CD1c-positive myeloid dendritic cell (primary cell): ENCODE results near the gene TOR2A.

Source experiments
- DNase-seq: peaks from one replicate; pipeline ENCODE4 v3.0.0-alpha.2; 2016; ENCODE audit errors: extremely low spot score

TOR2A gene

DNA sequence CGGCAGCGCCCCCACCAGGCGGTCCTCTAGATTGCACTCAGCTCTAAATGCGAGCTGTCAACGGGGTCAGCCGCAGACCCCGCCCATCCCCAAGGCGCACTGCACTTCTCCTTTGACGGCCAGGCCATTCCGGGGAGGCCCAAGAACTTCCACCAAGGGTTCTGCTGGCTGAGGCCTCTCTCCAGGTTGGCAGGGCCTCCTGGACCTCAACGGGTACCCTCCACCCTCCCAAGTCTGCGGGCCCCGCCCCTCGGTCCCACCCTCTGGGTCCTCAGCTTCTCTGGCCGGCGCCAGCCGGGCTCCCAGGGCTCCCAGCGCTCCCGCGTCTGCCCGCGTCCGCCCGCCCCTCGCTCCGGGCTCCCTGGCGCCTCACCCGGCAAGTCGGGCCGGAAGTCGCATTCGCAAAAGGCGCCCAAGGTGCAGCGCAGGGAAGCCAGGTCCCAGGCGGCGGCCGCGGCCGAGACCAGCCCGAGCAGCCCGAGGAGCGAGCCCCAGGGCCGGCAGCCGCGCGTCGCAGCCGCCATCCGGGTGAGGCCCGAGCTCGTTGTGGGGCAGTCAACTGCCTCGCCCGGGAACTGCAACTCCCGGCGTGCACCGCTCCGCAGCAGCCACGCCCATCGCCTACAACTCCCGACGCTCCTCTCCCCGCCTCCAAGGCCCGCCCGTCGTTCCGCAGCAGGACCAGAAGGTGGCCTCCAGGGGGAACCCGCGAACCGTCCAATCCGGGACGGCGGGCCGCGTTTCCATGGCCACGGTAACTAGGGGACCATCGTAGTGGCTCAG lies at the start of gene TOR2A:
Gene TOR2A, minus strand, starts transcription at position 548 of the 783 bp plus-strand sequence. Its CDS starts 24 bp downstream, at position 524.
- DNase-seq = peak; percentile 99

DNA sequence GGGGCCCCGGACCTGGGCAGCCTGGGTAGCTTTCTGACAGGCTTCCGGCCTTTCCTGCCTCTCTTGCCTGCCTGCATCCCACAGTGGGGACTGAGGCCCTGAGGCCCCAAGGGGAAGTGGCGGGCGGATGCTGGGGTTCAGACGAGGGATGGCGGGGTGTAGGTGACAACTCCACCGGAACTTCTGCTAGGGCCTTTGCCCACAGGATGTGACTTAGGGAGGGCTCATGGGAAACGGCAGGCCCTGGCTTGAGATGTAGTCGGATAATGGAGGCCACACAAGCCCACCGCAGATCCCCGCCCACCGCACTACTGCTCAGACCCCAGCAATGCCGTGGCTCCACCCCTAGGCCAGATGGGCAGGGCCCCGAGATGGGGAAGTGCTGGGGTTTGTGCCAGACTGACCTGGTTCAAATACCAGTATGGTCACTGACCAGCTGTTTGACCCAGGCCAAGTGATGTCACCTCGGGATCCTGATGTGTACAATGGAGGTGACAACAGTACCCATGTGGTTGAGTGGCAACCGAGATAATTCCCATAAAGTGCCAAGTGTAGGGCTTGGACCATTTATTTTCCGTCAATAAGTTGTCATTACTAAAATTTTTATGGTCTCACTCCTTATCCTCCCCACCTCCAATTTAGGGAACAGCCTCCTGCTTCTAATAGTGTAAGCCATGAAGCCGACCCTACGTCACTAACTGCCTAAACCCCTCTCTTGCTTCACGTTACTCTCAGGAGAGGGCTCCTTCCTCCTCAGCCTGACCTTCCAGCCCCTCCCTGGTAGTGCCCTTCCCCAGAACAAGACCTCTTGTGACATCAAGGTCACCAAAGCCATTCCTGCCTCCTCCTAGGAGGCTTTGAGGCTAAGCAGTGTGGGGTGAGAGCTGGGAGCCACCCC lies 48.3 kb upstream of the TOR2A start:
- peak; percentile 84 for DNase-seq

DNA sequence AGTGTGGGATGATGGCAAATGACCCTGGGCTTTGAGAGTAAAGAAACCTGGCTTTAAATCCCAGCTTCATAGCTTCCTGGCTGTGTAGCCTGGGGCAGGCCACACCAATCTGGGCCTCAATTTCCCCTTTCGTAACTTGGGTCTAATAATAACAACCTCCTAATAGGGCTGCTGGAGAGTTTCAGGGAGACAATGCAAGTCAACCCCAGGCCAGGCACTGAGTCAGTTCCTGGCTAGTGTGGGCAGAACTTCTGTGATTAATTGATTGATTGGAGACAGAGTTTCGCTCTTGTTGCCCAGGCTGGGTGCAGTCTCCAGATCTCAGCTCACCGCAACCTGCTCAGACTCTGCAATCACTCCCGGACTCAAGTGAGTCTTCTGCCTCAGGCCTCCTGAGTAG lies 46.7 kb upstream of the TOR2A start:
- DNase-seq = peak; percentile 46

DNA sequence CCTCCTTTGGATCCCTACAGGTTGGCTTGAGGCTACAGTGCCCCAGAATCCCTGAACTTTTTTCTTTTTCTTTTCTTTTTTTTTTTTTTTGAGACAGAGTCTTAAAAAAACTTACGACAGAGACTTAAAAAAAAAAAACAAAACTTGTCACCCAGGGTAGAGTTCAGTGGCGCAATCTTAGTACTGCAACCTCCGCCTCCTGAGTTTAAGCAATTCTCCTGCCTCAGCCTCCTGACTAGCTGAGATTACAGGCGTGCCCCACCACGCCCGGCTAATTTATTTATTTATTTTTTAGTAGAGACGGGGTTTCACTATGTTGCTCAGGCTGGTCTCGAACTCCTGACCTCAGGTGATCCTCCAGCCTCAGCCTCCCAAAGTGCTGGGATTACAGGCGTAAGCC lies 45.8 kb upstream of the TOR2A start:
- peak; percentile 80 for DNase-seq

DNA sequence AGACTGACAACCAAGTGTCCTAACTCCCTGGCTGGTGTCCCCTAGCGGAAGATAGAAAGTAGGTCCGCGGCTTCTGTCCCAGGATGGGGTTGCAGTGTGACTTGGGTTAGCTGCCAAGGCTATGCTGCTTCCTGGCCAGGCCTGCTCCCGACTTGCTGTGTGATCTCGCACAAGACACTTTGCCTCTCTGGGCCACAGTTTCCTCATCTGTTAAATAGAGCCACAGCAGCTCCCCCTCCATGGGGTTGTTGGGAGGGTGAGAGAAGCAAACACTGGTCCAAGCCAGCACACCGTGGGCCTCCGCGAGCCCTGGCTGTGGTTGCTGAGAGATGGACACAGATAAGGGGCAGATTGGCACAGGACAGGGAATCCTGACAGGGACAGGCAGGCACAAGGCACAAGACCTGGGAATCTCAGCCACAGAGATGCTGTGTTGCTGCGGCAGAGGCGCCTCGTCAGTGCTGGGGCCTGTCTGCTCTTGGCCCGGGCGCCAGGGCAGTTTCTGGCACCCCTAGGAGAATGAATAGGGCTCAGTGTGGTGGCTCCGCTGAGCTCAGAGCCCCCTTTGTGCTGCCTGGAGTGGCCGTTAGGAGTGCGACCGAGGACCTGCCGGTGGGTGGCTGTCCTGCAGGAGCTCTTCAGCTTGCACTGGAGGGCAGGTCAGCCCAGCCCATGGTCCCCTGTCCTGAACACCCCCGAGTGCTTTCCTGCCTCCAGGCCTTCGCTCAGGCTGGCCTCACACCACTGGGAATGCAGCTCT lies 45.2 kb upstream of the TOR2A start:
- peak; percentile 21 for DNase-seq

DNA sequence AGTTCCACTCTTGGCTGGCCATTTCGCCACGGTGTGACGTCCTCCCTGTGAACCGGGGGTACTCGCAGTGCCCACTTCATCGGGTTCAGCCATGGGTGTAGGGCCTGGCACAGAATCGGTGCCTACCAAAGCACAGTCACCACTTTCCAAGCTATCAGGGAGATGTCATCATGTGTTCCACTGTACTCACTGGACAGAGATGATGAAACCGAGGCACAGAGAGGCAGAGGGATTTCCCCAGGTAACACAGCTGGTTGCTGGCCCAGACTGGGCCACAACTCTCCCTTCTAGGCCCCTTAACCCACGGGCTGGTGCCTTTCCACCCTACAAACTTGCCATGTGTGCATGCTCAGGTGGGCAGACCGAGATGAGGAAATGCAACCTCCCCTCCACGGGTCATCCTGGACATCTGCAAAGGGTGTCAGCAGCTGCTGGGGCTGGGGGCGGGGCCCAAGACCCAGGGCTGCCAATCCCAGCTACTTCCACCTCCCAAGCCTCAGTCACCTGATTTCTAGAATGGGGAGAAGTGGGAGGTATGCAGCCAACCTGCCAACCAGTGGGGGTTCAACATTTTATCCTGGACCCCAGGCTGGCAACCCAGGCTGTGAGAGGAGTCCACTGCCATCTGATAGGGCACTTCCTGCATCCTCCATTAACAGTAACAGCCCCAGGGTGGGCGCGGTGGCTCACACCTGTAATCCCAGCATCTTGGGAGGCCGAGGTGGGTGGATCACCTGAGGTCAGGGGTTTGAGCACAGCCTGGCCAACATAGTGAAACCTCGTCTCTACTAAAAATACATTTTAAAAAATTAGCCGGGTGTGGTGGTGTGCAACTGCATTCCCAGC lies 44.3 kb upstream of the TOR2A start:
- peak; percentile 79 for DNase-seq

DNA sequence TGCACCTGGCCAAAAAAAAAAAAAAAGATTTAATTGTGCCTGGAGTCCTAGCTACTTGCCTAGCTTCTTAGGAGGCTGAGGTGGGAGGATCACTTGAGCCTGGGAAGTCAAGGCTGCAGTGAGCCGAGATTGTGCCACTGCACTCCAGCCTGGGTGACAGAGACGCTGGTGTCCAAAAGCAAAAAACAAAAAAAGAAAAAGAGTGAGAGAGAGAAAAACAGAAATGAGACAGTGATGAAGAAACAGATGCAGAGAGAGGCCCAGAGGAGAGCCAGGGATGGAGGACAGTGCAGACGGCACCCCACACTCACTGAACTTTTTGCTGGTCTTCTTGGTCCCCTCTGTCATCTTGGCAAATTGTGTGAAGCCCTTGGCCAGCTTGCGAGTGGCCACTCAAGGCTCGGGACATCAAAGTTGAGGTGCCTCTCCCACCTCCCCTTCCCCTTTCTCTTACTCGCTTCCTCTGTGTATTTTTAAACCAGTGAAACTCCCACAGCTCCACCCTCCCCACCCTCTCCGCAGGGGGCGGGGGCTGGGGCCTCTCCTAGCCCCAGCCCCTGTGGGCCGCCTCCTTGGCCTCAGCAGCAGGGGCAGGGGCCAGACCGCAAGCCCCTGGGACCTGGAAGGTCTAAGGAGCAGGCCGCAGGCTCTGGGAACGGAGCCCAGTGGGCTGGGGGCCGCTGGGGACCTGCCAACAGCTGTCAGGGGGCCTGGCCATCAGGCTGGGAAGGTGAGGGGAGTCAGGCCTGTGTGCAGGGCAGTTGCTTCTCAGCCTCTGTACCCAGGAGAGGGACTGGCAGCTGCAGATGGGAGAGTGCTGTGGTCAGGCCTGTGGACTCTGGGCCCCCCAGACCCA lies 43.4 kb upstream of the TOR2A start, which contains the start of gene SH2D3C:
Gene SH2D3C, minus strand, starts transcription at position 387 of the 856 bp plus-strand sequence. Its CDS starts 39 bp downstream, at position 348.
- peak; percentile 82 for DNase-seq

DNA sequence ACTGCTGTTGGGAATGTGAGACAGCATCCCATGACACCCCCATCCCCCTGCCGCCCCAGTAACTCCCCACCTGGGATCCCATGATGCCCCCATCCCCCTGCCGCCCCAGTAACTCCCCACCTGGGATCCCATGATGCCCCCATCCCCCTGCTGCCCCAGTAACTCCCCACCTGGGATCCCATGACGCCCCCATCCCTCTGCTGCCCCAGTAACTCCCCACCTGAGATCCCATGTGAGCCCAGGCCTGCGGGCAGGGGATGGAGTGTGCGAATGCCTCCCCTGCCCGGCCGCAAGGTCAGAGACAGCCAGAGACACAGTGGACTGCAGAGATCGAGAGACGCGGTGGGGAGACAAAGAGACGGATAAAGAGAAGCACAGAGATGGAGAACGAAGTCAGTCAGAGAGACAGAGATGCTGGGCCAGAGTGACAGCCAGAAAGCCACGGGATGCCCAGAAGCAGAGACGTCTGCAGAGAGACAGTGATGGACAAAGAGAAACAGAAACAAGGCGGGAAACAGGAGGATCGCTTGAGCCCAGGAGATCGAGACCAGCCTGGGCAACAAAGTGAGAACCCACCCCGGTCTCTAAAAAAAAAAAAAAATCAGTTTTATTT lies 42.4 kb upstream of the TOR2A start:
- DNase-seq = no peak

DNA sequence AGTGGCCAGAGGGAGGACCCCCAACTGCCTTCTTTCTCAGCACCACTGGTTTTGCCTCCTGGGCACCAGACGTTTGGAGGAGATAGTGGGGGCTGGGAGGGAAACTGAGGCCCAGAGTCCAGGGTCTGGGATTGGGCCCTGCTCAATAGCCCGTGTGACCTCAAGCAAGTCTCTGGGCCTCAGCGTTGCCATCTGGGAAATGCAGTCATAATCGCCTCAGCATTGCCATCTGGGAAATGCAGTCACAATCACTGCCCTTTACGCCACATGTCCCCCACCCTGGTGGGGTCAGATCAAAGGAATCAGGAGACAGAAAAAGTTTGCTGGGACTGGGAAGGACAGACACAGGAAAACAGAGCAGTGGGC lies 41.8 kb upstream of the TOR2A start:
- DNase-seq = no peak

DNA sequence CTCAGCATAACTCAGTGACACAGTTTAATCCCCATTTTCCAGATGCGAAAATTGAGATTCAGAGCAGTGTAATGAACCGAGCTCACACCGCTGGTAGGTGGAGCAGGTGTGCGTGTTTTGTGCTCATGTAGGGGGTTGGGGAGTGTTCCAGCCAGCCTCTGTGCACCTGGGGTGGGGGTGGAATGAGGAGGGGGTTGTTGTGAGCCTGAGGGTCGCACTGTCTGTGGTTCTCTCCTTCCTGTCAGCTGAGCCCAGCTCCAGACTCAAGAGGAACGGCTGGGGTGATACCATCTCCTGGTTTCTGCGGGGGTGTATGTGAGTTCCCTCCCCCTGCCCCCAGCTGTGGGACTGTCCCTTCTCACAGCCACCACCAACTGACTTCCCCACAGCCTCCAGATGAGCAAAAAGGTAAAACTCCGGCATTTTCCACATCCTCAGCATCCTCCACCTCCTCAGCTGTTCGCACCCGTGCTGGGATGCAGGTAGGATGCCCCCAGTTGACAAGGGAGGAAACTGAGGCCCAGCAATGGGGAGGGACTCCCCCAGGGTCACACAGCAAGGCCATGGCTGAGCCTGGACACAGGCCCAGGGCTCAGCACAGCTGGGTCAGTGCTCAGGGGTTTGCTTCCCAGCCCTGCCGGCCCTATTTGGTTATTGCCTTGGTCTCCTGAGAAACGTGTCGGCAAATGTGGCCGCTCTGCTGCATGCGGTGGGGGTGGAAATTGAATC lies 41.3 kb upstream of the TOR2A start:
- DNase-seq = peak; percentile 85

DNA sequence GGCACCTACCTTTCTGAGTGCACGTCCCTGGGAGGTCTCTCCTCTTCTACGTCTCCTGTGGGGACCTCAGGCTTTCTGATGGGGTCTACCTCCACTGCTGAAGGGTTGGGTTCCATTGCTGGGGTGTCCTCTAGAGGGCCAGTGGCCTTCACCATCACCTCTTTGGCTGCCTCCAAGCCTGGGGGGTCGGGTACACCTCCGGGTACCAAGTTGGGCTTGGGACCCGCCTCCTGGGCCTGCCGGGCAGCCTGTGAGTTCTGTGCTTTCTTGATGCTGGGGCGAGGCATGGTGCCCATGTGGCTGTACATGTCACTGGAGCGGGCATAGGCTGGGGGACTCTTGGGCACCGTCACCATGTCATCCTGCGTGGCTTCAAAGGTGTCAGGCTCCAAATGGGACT lies 38.9 kb upstream of the TOR2A start:
- no peak for DNase-seq

DNA sequence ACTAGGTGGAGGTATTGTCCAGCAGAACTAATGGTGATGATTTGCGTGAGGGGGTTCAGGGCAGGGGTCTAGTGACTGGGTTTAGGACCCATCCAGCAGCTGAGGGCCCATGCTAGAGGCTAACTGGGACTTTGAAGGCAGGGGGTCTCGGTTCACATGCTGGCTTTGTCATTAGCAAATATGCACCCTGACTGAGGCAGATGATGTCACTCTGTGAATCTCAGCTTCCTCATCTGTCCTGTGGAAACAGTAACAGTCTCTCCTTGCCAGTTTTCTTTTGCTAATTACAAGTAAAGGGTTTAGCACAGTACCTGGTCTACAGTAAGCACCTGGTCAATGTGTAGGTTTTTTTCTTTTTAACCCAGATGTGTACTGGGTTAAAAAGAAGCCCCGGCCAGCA lies 38.2 kb upstream of the TOR2A start:
- peak; percentile 33 for DNase-seq

DNA sequence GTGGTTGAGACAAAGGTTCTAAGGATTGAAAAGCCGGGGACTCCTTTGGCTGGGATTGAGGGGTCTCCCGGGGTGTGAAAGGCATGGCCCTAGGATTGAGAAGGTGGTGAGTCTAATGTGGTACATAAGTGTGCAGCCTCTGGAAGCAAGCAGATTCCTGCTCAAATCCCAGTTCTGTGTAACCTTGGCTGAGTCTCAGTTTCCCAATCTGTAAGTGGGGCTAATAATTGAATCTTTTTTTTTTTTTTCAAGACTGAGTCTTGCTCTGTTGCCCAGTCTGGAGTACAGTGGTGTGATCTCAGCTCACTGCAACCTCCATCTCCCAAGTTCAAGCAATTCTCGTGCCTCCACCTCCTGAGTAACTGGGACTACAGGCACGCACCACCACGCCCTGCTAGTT lies 37.5 kb upstream of the TOR2A start:
- DNase-seq = no peak

DNA sequence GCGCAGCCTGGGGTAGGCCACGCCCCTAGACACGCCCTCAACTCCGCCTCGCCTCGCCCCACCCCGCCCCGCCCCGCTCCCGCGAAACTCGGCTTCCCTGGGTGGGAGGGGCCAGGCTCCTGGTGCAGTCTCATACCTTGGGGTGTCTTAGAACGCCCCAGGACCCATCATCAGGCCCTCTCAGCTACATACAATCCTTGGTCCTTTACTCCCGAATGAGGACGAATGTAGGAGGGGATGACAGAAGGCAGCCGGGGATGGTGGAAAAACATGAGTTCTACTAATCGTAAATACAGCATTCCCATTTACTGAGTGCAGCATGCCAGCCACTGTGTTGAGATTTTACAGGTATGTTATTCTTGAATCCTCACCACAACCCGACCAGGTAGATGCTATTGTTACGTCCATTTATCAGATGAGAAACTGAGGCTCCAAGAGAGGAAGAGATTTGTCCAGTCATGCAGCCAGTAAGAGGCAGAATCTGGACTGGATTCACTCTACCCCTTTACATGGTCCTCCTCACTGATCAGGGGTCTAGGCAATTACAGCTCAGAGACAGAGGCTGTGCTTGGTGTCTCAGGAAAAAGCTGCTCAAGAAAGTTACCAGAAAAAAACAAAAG lies 36.6 kb upstream of the TOR2A start:
- no peak for DNase-seq

DNA sequence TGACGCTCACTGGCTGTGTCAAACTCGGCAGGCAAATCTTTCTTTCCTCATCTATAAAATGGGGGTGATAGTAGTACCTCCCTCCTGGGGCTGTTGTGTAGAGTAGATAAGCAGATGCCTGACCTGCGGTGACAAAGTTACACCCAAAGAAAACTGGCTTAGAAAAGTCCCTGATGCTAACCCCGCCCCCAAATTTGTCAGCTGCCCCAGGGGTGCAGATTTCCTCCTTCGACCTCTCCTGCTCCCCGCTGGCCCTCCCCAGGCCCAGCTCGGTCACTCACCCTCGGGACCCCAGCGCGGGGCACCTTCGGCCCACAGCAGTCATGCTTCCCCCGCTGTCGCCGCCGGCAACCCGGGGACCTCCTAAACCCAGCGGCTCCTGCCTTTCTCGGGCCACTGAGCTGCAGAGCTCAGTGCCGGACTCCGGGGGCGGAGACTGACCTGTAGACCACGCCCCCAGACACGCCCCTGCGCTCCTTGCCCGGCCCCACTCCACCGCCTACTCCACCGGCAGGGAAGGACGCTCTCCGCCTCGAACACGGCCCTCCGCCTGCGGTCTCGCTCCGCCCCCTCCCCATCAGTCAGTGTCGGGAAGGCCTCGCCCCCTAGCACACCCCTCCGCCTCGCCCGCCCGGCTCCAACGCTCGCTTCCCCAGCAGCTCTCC lies 35.9 kb upstream of the TOR2A start:
- peak; percentile 98 for DNase-seq

DNA sequence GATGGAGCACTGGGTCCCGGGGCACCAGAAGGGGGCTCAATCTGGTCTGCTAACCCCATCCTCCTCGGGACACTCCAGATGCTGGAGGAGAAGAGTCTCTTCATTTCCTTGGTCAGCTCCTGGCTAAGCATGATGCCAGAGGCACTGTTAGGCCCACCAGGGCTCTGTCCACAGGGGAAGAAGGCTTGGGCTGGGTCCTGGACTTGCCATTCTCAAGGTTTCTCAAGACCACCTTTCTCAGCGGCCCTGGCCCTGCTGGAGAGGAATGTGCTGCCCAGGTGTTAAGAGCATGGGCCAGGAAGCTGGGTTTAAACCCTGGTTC lies 35.5 kb upstream of the TOR2A start:
- no peak for DNase-seq

DNA sequence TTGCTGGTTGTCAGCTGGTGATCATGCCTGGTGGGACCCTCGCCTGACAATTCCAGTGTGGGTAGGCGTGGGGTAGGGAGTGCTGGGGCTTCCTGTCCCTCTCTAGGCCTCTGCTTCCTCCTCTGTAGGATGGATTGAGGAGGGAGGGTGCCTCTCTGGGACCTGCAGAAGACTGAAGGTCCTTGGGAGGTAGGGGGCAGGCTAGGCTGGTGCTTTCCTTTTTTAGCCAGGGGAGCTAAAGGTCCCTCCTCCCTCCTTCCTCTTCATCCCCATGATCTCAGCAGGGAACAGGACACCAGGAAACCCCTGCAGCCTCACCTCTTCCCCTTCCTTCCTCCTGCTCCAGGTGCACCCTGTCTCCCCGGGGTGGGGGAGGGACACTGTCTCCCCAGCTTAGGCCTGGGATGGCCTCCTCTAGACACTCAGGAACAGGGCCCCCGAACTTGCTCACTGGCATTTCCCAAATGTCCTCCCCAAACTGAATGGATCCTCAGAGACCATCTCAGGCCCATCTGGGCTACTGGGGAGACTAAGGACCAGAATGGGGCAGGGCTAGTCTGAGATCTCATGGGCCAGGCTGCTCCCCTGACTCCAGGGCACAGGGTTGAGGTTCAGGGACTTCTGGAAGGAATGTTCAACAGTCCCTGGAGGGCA lies 35.0 kb upstream of the TOR2A start:
- DNase-seq = peak; percentile 11

DNA sequence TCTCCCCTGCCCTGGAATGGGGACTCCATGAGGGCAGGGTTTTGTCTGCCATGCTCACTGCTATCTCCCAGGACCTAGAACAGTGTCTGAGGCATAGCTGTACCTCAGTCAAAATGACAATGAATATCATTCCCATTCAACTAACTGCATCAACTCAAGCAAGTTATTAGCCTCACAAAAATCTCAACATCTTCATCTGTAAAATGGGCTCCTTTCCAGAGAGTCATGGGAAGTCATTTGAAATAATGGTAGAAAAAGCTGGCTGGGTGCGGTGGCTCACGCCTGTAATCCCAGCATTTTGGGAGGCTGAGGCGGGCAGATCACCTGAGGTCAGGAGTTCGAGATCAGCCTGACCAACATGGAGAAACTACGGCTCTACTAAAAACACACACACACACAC lies 34.0 kb upstream of the TOR2A start:
- no peak for DNase-seq
